DMS153 treated with DMSO at 0.1 percent for 48 hours (cell line): Measurements from ENCODE around the gene NYAP2.
A peak's percentile ranks its signal among the peaks of the same experiment; 100 is the strongest.

Experiments
- DNase-seq: peaks from one replicate; lab custom pipeline; 2025; ENCODE audit not compliant: unreplicated experiment; lab: John Stamatoyannopoulos, UW

Gene NYAP2

DNA sequence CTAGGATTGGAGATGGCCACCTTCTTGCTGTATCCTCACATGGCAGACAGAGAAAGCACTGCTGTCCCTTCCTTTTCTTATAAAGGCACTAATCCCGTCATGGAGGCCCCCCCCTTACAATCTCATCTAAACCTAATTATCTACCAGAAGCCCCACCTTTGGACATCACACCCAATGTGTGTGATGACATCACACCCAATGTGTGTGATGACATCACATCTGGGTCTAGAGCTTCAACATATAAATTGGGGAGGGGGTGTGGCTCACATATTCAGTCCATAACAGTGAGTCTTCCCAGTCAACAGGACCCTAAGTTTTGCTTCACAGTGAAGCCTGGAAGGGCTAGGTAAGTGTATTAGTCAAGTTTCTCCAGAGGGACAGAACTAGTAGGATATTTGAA, 213.1 kb downstream of the NYAP2 start:
- no peak for DNase-seq

DNA sequence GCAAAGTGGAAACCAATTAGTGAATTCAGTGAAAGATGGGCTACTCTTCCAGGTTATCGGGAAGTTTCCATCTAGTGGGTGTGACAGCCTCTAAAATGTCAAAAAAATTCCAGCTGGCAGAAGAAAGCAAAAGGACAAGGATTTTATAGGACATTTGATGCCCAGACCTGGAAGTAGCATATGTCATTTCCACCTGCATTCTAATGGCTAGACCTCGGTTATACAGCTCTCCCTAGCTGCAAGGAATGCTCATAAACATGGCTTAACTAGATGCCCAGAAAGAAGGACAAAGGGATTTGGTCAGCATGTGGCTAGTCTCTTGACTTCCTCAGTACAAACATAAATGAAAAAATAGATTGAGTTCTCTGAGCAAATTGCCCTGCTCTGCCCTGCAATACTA, 215.4 kb downstream of the NYAP2 start:
- DNase-seq = no peak

- DNase-seq = no peak
Measured at GRCh38 chr2:225615514-225615913, 216.0 kb downstream of the NYAP2 start.

GRCh38 chr2:225616372-225616771, 216.9 kb downstream of the NYAP2 start:
- no peak for DNase-seq

GRCh38 chr2:225616848-225617247, 217.3 kb downstream of the NYAP2 start:
- DNase-seq = no peak

DNA sequence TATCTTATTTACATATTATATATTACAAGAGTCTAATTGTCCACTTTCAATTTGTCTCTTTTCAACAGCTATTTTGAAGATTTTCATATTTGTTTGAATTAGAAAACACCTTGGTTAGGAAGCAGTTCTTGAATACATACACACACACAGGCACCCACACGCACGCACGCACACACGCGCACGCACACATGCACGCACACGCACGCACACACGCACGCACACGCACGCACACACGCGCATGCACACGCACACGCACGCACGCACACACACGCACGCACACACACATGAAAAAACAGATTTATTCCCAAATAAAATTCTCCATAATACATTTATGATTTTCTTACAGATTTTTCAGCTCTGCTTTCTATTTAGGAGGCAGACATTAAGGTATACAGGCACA, 220.7 kb downstream of the NYAP2 start:
- DNase-seq = no peak

DNA sequence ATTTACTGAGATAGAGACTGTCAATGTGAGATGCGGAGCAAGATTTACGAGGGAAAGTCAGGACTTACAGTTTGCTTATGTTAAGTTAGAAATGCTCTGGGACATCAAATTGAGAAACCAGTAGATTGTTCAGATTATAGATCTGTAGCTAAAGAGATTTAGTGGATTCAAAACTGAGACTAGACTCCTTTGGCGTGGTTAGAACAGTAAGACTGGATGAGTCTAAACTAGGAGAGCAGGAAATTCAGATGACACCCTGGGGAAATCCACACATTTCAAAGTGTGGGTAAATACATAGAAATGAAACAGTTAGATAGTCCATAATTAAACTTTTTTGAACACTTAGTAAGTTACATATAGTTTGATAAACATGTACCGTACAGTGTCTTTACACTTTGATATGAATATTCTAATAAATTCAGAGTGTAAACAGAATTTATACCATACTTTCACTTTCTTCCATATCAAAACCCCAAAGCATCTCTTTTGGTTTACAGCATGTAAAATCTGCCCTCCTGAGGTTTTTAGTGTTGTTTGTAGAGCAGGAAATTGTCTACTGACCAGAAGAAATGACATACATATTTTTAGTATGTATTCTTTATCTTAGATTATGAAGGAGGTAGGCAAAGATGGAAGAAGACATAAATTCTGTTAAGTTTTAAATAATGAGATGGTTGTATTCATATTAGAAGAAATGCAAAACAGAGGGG, 231.5 kb downstream of the NYAP2 start:
- no peak for DNase-seq

- no peak for DNase-seq
Measured at GRCh38 chr2:225632351-225632750, 232.8 kb downstream of the NYAP2 start.

- DNase-seq = no peak
Measured at GRCh38 chr2:225636558-225636957, 237.0 kb downstream of the NYAP2 start.

GRCh38 chr2:225637259-225637658, 237.7 kb downstream of the NYAP2 start:
- no peak for DNase-seq

DNA sequence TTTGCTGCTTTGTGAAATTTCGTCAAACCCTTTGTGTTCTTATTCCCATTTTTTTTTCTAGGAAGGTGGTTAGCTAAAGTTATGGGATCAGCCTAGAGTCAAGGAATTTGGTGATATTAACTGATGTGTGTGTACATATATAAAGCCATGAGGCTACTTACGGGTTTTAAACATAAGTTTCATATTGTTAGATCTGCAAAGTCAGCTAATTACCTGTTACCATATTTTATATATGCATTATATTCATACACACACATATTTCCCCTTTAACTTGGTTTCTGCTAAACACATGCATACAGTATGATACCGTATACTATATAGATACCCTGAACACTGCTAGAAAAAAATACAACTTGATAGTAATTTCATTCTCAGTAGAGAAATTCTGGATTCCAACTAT, 241.0 kb downstream of the NYAP2 start:
- DNase-seq = no peak

DNA sequence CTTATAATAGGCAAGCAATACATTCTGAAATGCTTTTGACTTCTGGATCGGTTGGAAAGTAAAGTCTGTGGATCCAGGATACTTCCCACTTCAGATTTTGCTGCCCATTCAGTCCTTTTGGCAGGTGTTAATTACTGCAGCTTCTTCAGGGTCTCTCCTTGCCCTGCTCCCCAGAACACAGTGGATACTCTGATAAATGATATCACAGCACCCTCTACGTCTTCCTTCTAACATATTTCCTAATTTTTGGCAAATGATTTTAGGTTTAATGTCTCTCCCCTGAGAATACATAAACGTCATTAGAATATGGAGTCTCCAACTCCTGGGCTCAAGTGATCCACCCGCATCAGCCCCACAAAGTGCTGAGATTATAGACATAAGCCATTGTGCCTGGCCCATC, 249.8 kb downstream of the NYAP2 start:
- no peak for DNase-seq

- no peak for DNase-seq
Measured at GRCh38 chr2:225650041-225650440, 250.5 kb downstream of the NYAP2 start.

DNA sequence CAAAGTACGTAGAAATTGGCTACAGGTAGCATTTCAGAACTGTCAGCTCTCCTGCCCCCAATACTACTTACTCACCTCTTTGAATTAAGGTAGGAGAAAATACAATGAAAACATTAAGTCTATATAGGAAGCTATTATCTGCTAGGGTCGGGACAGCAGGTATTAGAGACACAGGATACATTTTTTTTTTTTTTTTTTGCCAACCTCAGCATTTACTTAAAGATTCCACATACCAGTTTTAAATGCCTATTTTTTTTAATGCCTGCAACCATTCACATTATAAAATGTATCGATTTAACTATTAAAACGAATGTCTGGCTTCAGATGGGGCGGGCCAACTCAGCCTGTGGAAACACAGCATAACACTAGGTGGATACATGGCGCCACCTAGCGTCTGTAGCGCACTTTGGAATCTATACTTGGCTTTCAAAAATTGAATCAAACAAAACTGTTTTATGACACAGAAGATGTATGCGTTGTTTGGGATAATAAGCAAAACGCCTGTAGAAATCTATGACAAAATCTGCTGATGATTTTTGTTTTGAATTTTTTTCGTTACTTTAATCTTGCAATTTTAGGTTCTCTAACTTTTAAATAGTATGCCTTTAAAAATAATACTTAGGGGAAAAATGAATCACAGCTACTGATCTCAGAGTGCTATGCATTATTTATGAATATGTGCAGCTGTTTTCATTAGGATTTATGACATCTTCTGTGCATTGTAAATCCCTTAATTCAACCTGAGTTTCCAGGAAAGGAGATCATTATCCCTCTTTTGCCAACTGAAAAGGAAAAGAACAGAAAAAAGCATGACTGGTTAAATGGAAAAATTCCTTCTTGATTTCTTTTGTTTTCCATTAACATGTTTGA, 261.0 kb downstream of the NYAP2 start:
- peak; percentile 84 for DNase-seq

DNA sequence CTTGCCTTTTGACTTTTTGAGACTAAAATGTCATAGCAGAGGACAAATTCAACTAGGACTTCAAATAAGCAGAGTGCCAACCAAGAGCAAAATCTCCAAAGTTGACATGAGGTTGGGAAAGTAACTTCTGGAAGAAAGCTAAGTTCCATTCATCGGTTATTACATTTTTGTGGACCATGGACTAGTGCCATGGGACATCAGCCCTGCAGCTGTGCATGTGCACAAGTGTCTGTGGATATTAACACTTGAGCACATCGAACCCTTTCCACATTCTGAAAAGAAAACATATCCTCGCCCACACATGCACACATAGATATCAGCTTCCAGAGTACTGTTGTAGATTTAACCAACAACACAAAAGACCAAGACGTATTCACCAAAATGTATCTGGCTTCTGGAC, 262.6 kb downstream of the NYAP2 start:
- DNase-seq = no peak

GRCh38 chr2:225667445-225667844, 267.9 kb downstream of the NYAP2 start:
- no peak for DNase-seq

GRCh38 chr2:225668606-225669266, 269.2 kb downstream of the NYAP2 start:
- DNase-seq = peak; percentile 50

DNA sequence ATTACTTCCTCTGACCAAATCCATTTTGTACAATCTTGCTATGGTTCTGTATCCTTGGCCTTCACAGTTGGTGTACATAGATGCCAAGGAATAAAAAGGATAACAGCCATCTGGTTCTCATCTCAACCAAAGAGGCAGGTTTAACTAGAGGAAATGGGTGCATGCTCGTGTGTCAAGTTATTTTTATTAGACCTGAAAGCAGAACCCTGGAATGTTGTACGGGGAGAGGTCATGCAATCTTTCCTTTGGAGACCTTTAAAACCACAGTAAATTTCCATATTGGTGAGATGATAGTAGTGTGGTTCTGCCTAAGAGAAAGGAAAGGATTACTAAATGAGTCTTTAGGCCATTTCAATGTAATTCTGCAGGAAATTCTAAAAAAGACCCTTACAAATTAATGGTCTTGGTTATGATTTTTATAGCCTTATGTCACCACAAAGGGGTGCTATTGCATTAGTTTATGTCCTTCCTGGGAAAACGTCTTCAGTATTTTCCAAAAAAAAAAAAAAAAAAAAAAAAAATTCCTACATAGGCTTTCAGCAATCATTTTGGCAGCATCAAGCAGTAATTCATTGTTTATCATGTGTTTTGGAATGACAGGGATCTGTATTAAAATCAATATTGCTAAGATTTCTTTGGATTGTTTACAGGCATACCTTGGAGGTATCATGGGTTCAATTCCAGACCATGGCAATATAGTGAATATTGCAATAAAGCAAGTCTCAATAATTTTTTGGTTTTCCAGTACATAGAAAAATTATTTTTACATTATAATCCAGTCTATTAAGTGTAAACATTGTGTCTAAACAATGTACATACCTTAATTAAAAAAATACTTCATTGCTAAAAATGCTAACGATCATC, 270.8 kb downstream of the NYAP2 start:
- DNase-seq = no peak

- DNase-seq = no peak
Measured at GRCh38 chr2:225678792-225679191, 279.3 kb downstream of the NYAP2 start.

DNA sequence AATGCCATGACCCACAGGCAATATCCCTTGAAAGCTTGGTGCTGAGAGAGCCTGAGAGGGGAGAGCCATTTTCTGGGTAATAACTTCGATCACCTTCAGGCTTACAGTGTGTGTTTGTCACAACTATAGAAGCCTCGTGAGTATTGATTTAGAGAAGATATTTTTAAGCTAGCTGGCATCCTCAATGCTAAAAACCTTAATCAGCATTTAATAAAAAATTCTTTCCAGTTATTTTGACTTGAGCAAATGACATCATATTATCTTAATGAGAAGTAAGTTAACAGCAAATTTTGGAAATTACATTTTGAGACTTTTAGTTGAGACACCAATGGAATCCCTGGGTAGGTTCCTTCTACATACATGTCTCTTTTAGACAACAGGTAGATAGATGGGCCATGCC, 283.7 kb downstream of the NYAP2 start:
- DNase-seq = no peak

DNA sequence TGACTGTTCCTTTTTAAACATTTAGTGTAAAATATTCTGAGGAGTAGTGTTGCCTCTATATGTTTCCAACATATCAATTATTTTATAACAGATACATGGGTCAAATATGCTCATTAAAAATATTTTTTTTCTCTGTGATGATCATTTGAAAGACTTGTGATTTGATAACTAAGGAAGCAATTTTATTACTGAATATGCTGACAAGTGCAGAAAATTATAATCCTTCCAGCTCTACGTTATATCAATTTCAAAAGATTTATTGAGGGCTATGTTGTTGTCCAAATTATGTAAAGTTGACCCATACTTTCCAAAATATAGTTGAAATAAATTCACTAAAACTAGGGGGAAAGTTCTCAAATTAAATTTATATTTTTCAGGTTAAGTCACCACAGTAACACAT, 290.6 kb downstream of the NYAP2 start:
- DNase-seq = no peak
